ENCODE results near the gene RPS6KL1.

The RPS6KL1 gene

GRCh38 chr14:74868739-74869138, 54.3 kb downstream of the RPS6KL1 start:
- Histone ChIP-seq H2BK5ac (ENCODE audit: low read depth, low read length, poor library complexity, severe bottlenecking) (no peak overlapping the region), H3K4me3 (ENCODE audit: insufficient read depth in 1 of 2, low read depth in 1 of 2, low read length in 2 of 2) (no peak overlapping the region), H3K18ac (ENCODE audit: low read depth in 1 of 2, low read length in 2 of 2) (no peak overlapping the region), H3K23ac (ENCODE audit: low read length in 2 of 2) (no peak overlapping the region), H2BK15ac (ENCODE audit: low read depth, poor library complexity, severe bottlenecking) (no peak overlapping the region), H3K4ac (ENCODE audit: low read depth in 1 of 2, low read length in 2 of 2) (no peak overlapping the region), H3K4me1 (ENCODE audit: control insufficient read depth, insufficient read depth, low read depth, low read length) (no peaks in the 10 kb centered on the region), H3K27me3 (ENCODE audit: control insufficient read depth in 1 of 2, insufficient read depth in 1 of 2, low read length in 2 of 2) (peaks cover 2 to 18% of the 10 kb centered on the region in 2 experiments), H3K9me3 (ENCODE audit: control insufficient read depth, low read length) (no peaks in the 10 kb centered on the region), H4K91ac (ENCODE audit: low read length) (no peak overlapping the region), H2BK120ac (ENCODE audit: low read depth, low read length) (no peak overlapping the region), H2AFZ (ENCODE audit: low read depth, low read length) (no peak overlapping the region), H3K4me2 (ENCODE audit: low read length, poor library complexity, severe bottlenecking) (no peak overlapping the region), H3K36me3 (ENCODE audit: control insufficient read depth in 1 of 2, insufficient read depth in 2 of 2, low read depth in 1 of 2, low read length in 2 of 2) (no peaks in the 10 kb centered on the region), H3K79me1 (replicated peaks; ENCODE audit: low read length, poor library complexity, severe bottlenecking) (no peaks in the 10 kb centered on the region), H2BK12ac (ENCODE audit: low read length in 2 of 2) (no peak overlapping the region), H3K27ac (ENCODE audit: low read length, poor library complexity, severe bottlenecking) (no peak overlapping the region), H4K8ac (ENCODE audit: low read length) (no peak overlapping the region), H3K14ac (ENCODE audit: low read length in 2 of 2) (no peak overlapping the region), H2AK5ac (ENCODE audit: low read length, severe bottlenecking) (no peak overlapping the region), H3K9ac (ENCODE audit: low read length) (no peak overlapping the region)
- DNase-seq = no peak
- 83% methylated on average over 1 of the region's 8 CpGs for WGBS

GRCh38 chr14:74867673-74868072, 55.4 kb downstream of the RPS6KL1 start:
- Histone ChIP-seq H4K8ac (ENCODE audit: low read length) (no peak overlapping the region), H3K27ac (ENCODE audit: low read length, poor library complexity, severe bottlenecking) (no peak overlapping the region), H3K79me1 (replicated peaks; ENCODE audit: low read length, poor library complexity, severe bottlenecking) (no peaks in the 10 kb centered on the region), H2BK15ac (ENCODE audit: low read depth, poor library complexity, severe bottlenecking) (no peak overlapping the region), H3K4me1 (ENCODE audit: control insufficient read depth, insufficient read depth, low read depth, low read length) (no peaks in the 10 kb centered on the region), H2BK120ac (ENCODE audit: low read depth, low read length) (no peak overlapping the region), H2BK5ac (ENCODE audit: low read depth, low read length, poor library complexity, severe bottlenecking) (no peak overlapping the region), H3K18ac (ENCODE audit: low read depth in 1 of 2, low read length in 2 of 2) (no peak overlapping the region), H2AFZ (ENCODE audit: low read depth, low read length) (no peak overlapping the region), H3K4me3 (ENCODE audit: insufficient read depth in 1 of 2, low read depth in 1 of 2, low read length in 2 of 2) (peak overlapping the region in 1 of 2 experiments; percentile 28), H3K36me3 (ENCODE audit: control insufficient read depth in 1 of 2, insufficient read depth in 2 of 2, low read depth in 1 of 2, low read length in 2 of 2) (no peaks in the 10 kb centered on the region), H3K23ac (ENCODE audit: low read length in 2 of 2) (no peak overlapping the region), H3K9ac (ENCODE audit: low read length) (peak overlapping the region; percentile 29), H3K4ac (ENCODE audit: low read depth in 1 of 2, low read length in 2 of 2) (no peak overlapping the region), H3K9me3 (ENCODE audit: control insufficient read depth, low read length) (no peaks in the 10 kb centered on the region), H2BK12ac (ENCODE audit: low read length in 2 of 2) (no peak overlapping the region), H3K14ac (ENCODE audit: low read length in 2 of 2) (no peak overlapping the region), H2AK5ac (ENCODE audit: low read length, severe bottlenecking) (no peak overlapping the region), H3K4me2 (ENCODE audit: low read length, poor library complexity, severe bottlenecking) (no peak overlapping the region), H4K91ac (ENCODE audit: low read length) (no peak overlapping the region), H3K27me3 (ENCODE audit: control insufficient read depth in 1 of 2, insufficient read depth in 1 of 2, low read length in 2 of 2) (peaks cover 2 to 25% of the 10 kb centered on the region in 2 experiments)
- 73% methylated on average over 3 of the region's 5 CpGs for WGBS
- DNase-seq = no peak

GRCh38 chr14:74866708-74867389, 56.2 kb downstream of the RPS6KL1 start:
- WGBS = 96% methylated on average over 3 of the region's 3 CpGs

GRCh38 chr14:74865156-74865555, 57.9 kb downstream of the RPS6KL1 start:
- H4K8ac ChIP-seq (ENCODE audit: low read length) = no peak overlapping the region
- H3K9me3 ChIP-seq (ENCODE audit: control insufficient read depth, low read length) = no peaks in the 10 kb centered on the region
- H2BK15ac ChIP-seq (ENCODE audit: low read depth, poor library complexity, severe bottlenecking) = no peak overlapping the region
- no peak overlapping the region for H3K9ac ChIP-seq (ENCODE audit: low read length)
- H2AK5ac ChIP-seq (ENCODE audit: low read length, severe bottlenecking) = no peak overlapping the region
- H3K4ac ChIP-seq (ENCODE audit: low read depth in 1 of 2, low read length in 2 of 2) = no peak overlapping the region
- H2BK12ac ChIP-seq (ENCODE audit: low read length in 2 of 2) = no peak overlapping the region
- no peak overlapping the region for H3K4me2 ChIP-seq (ENCODE audit: low read length, poor library complexity, severe bottlenecking)
- H2BK120ac ChIP-seq (ENCODE audit: low read depth, low read length) = no peak overlapping the region
- H3K18ac ChIP-seq (ENCODE audit: low read depth in 1 of 2, low read length in 2 of 2) = no peak overlapping the region
- H3K27ac ChIP-seq (ENCODE audit: low read length, poor library complexity, severe bottlenecking) = no peak overlapping the region
- H3K36me3 ChIP-seq (ENCODE audit: control insufficient read depth in 1 of 2, insufficient read depth in 2 of 2, low read depth in 1 of 2, low read length in 2 of 2) = no peaks in the 10 kb centered on the region
- H3K79me1 ChIP-seq (replicated peaks; ENCODE audit: low read length, poor library complexity, severe bottlenecking) = no peaks in the 10 kb centered on the region
- H3K27me3 ChIP-seq (ENCODE audit: control insufficient read depth in 1 of 2, insufficient read depth in 1 of 2, low read length in 2 of 2) = peaks cover 2 to 29% of the 10 kb centered on the region in 2 experiments
- no peak overlapping the region for H3K23ac ChIP-seq (ENCODE audit: low read length in 2 of 2)
- no peak overlapping the region for H3K14ac ChIP-seq (ENCODE audit: low read length in 2 of 2)
- WGBS = 85% methylated on average over 3 of the region's 5 CpGs
- no peak overlapping the region for H4K91ac ChIP-seq (ENCODE audit: low read length)
- no peak overlapping the region for H3K4me3 ChIP-seq (ENCODE audit: insufficient read depth in 1 of 2, low read depth in 1 of 2, low read length in 2 of 2)
- H3K4me1 ChIP-seq (ENCODE audit: control insufficient read depth, insufficient read depth, low read depth, low read length) = peaks cover 1% of the 10 kb centered on the region
- no peak overlapping the region for H2BK5ac ChIP-seq (ENCODE audit: low read depth, low read length, poor library complexity, severe bottlenecking)
- no peak overlapping the region for H2AFZ ChIP-seq (ENCODE audit: low read depth, low read length)
- DNase-seq = no peak

More at GRCh38 chr14:74866708-74867389, 56.2 kb downstream of the RPS6KL1 start:
- DNase-seq = no peak
- Histone ChIP-seq H3K27me3 (ENCODE audit: control insufficient read depth in 1 of 2, insufficient read depth in 1 of 2, low read length in 2 of 2) (peaks cover 2 to 29% of the 10 kb centered on the region in 2 experiments), H2AFZ (ENCODE audit: low read depth, low read length) (no peak overlapping the region), H3K4me2 (ENCODE audit: low read length, poor library complexity, severe bottlenecking) (no peak overlapping the region), H3K23ac (ENCODE audit: low read length in 2 of 2) (no peak overlapping the region), H2BK12ac (ENCODE audit: low read length in 2 of 2) (no peak overlapping the region), H3K79me1 (replicated peaks; ENCODE audit: low read length, poor library complexity, severe bottlenecking) (no peaks in the 10 kb centered on the region), H3K9me3 (ENCODE audit: control insufficient read depth, low read length) (no peaks in the 10 kb centered on the region), H3K36me3 (ENCODE audit: control insufficient read depth in 1 of 2, insufficient read depth in 2 of 2, low read depth in 1 of 2, low read length in 2 of 2) (no peaks in the 10 kb centered on the region), H4K8ac (ENCODE audit: low read length) (no peak overlapping the region), H3K18ac (ENCODE audit: low read depth in 1 of 2, low read length in 2 of 2) (no peak overlapping the region), H2BK5ac (ENCODE audit: low read depth, low read length, poor library complexity, severe bottlenecking) (no peak overlapping the region), H3K4ac (ENCODE audit: low read depth in 1 of 2, low read length in 2 of 2) (no peak overlapping the region), H4K91ac (ENCODE audit: low read length) (no peak overlapping the region), H3K14ac (ENCODE audit: low read length in 2 of 2) (no peak overlapping the region), H3K27ac (ENCODE audit: low read length, poor library complexity, severe bottlenecking) (no peak overlapping the region), H3K4me1 (ENCODE audit: control insufficient read depth, insufficient read depth, low read depth, low read length) (no peaks in the 10 kb centered on the region), H2BK15ac (ENCODE audit: low read depth, poor library complexity, severe bottlenecking) (no peak overlapping the region), H3K9ac (ENCODE audit: low read length) (no peak overlapping the region), H3K4me3 (ENCODE audit: insufficient read depth in 1 of 2, low read depth in 1 of 2, low read length in 2 of 2) (no peak overlapping the region), H2AK5ac (ENCODE audit: low read length, severe bottlenecking) (no peak overlapping the region), H2BK120ac (ENCODE audit: low read depth, low read length) (no peak overlapping the region)

All from mesenchymal stem cell (in vitro differentiated cells and primary cell).